Epithelial cell of proximal tubule (primary cell): ENCODE measurements around the gene RBFOX2. TPM values are rescaled to one million over a fixed set of nuclear protein-coding genes. Genes with fewer than 3 reads are reported as not detected.

ENCODE experiments used
- DNase-seq: peaks from one replicate; pipeline ENCODE4 v3.0.0-alpha.2; 2011; ENCODE audit warnings: low read depth
- H3K4me3 ChIP-seq: 2 replicates; pipeline ENCODE4 v1.5.1; 2011; ENCODE audit warnings: low read depth, mild to moderate bottlenecking, low read length
- total RNA-seq: library from RNA; depleted of rRNA; stranded (reverse); fragments of >200 nt; gene quantifications from 2 replicates; pipeline ENCODE4 v1.2.3, GENCODE V29; 2015
- TF ChIP-seq, protein P1 (sequence below): conservative IDR thresholded peaks from 2 replicates; pipeline ENCODE4 v1.5.1; 2012; ENCODE audit warnings: low read depth, mild to moderate bottlenecking, low read length

Gene RBFOX2
- total RNA-seq, 1 donor from 2014 or later: 67.0 TPM

DNA sequence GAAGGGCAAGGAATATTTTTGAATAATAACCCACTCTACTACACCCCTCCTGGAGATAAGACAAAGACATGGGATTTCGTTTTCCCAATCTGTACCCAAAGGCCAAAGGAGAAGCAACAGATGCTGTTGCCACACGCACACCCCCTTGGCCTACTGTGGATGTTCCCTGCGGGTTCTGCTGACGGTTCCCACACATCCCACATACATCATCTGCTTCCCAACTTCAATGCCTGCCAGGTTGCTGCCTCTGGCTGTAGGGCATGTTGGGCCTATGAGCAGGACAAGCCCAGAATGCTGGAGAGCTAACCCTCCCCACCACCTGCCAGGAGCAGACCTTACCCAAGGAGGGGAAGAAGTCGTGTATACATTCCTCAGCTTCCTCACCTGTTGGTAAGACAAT lies 13.6 kb upstream of the RBFOX2 start:
- no peak overlapping the region for H3K4me3 ChIP-seq
- no peak for DNase-seq
- TF ChIP-seq, protein P1, sequence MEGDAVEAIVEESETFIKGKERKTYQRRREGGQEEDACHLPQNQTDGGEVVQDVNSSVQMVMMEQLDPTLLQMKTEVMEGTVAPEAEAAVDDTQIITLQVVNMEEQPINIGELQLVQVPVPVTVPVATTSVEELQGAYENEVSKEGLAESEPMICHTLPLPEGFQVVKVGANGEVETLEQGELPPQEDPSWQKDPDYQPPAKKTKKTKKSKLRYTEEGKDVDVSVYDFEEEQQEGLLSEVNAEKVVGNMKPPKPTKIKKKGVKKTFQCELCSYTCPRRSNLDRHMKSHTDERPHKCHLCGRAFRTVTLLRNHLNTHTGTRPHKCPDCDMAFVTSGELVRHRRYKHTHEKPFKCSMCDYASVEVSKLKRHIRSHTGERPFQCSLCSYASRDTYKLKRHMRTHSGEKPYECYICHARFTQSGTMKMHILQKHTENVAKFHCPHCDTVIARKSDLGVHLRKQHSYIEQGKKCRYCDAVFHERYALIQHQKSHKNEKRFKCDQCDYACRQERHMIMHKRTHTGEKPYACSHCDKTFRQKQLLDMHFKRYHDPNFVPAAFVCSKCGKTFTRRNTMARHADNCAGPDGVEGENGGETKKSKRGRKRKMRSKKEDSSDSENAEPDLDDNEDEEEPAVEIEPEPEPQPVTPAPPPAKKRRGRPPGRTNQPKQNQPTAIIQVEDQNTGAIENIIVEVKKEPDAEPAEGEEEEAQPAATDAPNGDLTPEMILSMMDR: no peak

DNA sequence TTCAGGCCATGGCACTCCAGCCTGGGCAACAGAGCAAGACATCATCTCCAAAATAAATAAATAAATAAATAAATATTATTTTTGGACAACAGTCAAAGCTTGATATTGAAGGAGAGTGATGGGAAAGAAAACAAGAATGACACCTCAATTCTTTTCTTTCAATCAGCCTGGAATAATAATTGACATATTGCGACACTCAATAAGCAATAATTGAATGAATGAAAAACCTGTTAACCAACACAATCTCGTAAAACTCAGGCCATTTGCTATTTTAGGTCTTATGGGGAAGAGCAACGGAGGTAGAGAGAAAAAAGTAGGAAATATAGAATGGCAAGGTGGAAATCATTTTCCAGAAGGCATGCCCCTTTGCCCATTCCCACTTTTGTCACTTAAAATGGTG lies 10.5 kb upstream of the RBFOX2 start:
- TF ChIP-seq, protein P1: no peak
- no peak overlapping the region for H3K4me3 ChIP-seq
- DNase-seq: no peak

DNA sequence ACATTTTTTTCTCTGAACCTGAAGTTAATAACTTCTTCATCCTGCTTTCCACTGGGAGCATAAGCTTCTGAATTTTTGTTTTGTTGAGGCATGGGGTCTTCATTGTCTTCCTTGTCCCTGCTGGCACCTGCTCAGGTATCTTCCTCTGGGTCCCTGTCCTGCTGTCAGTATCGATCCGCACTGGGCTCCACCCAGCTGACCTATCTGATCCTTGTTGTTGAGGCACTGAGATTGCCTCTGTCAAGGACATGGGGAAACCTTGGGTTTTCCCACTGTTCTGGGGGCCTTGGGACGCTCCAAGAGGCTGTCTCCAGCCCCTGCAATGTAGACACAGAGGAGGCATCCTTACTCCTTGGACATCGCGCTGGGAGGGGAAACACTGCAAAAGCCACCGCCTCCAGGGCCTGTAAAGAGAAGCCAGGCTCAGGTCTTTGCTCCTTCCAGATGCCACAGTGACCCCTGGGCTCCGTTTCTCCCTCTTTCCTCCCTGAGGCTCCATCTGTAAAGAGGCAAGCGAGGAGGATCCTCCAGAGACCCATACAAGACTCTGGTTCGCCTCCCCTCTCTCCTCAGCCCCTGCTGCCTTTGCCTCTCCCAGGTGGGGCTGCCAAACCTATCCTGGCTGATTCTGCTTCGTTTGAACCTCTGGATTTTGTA lies 8.6 kb upstream of the RBFOX2 start:
- no peak overlapping the region for H3K4me3 ChIP-seq
- no peak for DNase-seq

DNA sequence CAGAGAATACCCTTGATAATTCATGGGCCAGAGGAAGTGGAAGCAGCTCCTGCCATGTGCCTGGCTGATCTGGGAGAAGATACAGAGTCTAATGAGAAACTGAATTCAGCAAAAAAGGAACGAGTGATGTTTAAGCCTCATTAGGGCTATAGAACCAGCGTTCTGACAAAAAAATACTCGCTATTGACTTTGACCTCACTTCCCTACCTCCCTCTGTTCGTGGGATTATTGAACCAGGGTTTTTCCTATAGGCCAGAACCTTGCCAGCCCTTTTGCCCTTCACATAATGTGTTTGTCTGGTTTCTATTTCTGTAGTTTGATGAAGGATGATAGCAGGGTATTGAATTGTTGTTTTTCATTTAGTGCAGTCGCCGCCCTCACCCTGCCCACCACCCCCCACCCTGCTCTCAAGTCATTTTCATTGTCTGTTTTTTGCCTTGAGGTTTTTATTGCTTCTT lies 7.6 kb upstream of the RBFOX2 start:
- no peak overlapping the region for H3K4me3 ChIP-seq
- no peak for DNase-seq
- TF ChIP-seq, protein P1: no peak

More for the DNA sequence above, 8.6 kb upstream of the RBFOX2 start:
- TF ChIP-seq, protein P1: no peak

DNA sequence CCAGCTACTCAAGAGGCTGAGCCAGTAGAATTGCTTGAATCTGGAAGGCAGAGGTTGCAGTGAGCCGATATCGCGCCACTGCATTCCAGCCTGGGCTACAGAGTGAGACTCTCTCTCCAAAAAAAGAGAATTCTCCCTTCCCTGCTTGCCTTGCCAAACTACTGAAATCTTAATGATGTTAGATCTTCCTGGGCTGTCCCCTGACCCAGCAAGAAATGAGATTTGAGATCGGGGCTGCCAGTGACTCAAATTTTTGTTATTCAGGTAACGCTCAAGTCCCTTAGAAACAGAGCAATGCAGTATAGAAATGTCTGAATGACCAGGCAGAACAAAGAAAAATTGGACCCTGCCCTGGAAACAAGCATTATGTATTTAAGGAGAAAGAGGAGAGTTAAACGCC lies 4.0 kb upstream of the RBFOX2 start:
- DNase-seq: no peak
- no peak overlapping the region for H3K4me3 ChIP-seq
- TF ChIP-seq, protein P1: no peak

DNA sequence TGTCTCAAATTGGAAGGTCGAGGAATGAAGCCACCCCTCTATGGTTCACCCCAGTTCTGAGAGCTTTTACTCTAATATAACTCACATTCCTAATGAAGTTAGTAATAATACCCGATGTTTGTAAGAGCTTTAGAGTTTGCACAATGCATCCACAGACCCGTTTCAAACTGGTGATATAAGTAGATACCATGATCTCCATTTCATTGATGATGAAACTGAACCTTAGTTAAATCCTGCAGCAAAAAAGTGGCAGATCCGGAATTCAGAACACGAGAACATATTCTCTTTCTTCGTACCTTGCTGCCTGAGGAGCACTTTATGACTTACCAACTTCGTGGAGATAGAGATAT lies 757 bp upstream of the RBFOX2 start:
- no peak for DNase-seq
- H3K4me3 ChIP-seq: peak overlapping the region; percentile 57
- TF ChIP-seq, protein P1: no peak
